Endothelial cell of umbilical vein (primary cell): Measurements from ENCODE around the gene OR6P1.

Experiments used
- CTCF ChIP-seq, 2 donors: IDR thresholded peaks; 1 replicate in 1 of 2; 2 replicates in 1 of 2; pipeline ENCODE4 v1.5.1; 2011; ENCODE audit warnings: low read length in 2 of 2, mild to moderate bottlenecking in 2 of 2, moderate library complexity in 2 of 2, control low read depth in 1 of 2, inconsistent platforms in 1 of 2, low read depth in 1 of 2; ENCODE audit not compliant: insufficient read depth in 1 of 2; ENCODE audit errors: extremely low read depth in 1 of 2
- EZH2 ChIP-seq: IDR thresholded peaks from 2 replicates; pipeline ENCODE4 v1.6.1; 2012; ENCODE audit warnings: borderline replicate concordance, low read depth, mild to moderate bottlenecking, moderate library complexity, low read length, inconsistent platforms; ENCODE audit not compliant: severe bottlenecking
- FOS ChIP-seq: IDR thresholded peaks from 2 replicates; pipeline ENCODE4 v1.6.1; 2011; ENCODE audit warnings: mild to moderate bottlenecking, low read length, moderate library complexity, borderline replicate concordance; ENCODE audit not compliant: insufficient read depth
- GATA2 ChIP-seq: IDR thresholded peaks from 2 replicates; pipeline ENCODE4 v1.7.0; 2011; ENCODE audit warnings: low read depth, mild to moderate bottlenecking, moderate library complexity, mixed read lengths, low read length; ENCODE audit not compliant: insufficient read length, insufficient read depth
- JUN ChIP-seq: IDR thresholded peaks from 2 replicates; pipeline ENCODE4 v1.6.1; 2011; ENCODE audit warnings: borderline replicate concordance, low read depth; ENCODE audit not compliant: insufficient read length, insufficient read depth
- MAX ChIP-seq: IDR thresholded peaks from 2 replicates; pipeline ENCODE4 v1.6.1; 2011; ENCODE audit not compliant: insufficient read depth, insufficient read length
- MYC ChIP-seq: IDR thresholded peaks from one replicate; pipeline ENCODE4 v1.6.1; 2011; ENCODE audit warnings: mild to moderate bottlenecking, low read depth, low read length
- POLR2A ChIP-seq: IDR thresholded peaks from 2 replicates; pipeline ENCODE4 v1.6.1; 2012; ENCODE audit warnings: low read depth, mild to moderate bottlenecking, control low read depth, low read length
- POLR2AphosphoS5 ChIP-seq: IDR thresholded peaks from 2 replicates; pipeline ENCODE4 v1.6.1; 2012; ENCODE audit warnings: low read depth, mild to moderate bottlenecking, control low read depth, low read length, moderate library complexity; ENCODE audit not compliant: insufficient read depth

- TF ChIP-seq CTCF (IDR thresholded peaks at IDR 0.05; ENCODE audit: extremely low read depth in 1 of 2, insufficient read depth in 1 of 2, low read depth in 1 of 2, low read length in 2 of 2) = no peak
- TF ChIP-seq POLR2A = no peak
- no peak for TF ChIP-seq POLR2AphosphoS5
- no peak for TF ChIP-seq EZH2
- no peak for TF ChIP-seq JUN
- TF ChIP-seq MAX = no peak
- no peak for TF ChIP-seq MYC
- TF ChIP-seq GATA2 = no peak
- no peak for TF ChIP-seq FOS
Measured at GRCh38 chr1:158564608-158565007, 5.8 kb downstream of the OR6P1 start.
